ENCODE measurements around the gene LCT. TPM values are rescaled to one million over a fixed set of nuclear protein-coding genes. Genes with fewer than 3 reads are reported as not detected.

The LCT gene
- total and polyA plus RNA-seq, 7 experiments from 2014 or later: 0.05 to 0.68 (median 0.05) TPM; not detected in 4

DNA sequence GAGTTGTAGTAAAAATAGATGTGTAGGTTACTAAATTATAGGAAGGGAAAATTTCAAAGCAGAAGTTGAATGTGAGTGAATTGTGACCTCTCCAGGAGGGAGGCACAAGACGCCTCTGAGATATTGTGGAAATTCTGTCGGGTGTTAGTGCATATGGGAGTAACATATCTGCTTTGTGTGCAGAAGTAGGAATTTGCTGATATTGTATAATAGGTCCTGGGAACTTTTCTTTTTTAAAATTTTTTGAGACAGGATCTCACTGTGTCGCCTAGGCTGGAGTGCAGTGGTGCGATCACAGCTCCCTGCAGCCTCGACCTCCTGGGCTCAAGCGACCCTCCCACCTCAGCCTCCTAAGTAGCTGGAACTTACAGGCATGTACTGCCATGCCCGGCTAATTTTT is 60.6 kb downstream of the LCT start:
- Histone ChIP-seq H3K4me3 (ENCODE audit: low read length) (no peak overlapping the region), H3K27ac (ENCODE audit: low read depth, low read length) (no peak overlapping the region), H3K4me1 (ENCODE audit: control insufficient read depth in 2 of 2, insufficient read depth in 2 of 2, low read length in 2 of 2) (no peaks in the 10 kb centered on the region), H3K27me3 (ENCODE audit: control insufficient read depth in 2 of 2, insufficient read depth in 2 of 2, low read length in 2 of 2) (no peaks in the 10 kb centered on the region), H3K9me3 (ENCODE audit: control insufficient read depth in 2 of 3, low read length in 3 of 3) (no peaks in the 10 kb centered on the region), H3K36me3 (ENCODE audit: control insufficient read depth in 2 of 3, insufficient read depth in 3 of 3, low read length in 3 of 3) (peaks cover 22 to 83% (median 30%) of the 10 kb centered on the region in 3 experiments)
- no peaks in the 10 kb centered on the region for H3K27me3 Mint-ChIP-seq
- H3K4me3 Mint-ChIP-seq: no peak overlapping the region
- POLR2A ChIA-PET: no interaction called here
- DNase-seq: no peak
- ATAC-seq: no peak
- H3K36me3 Mint-ChIP-seq: peaks cover 12 to 51% (median 37%) of the 10 kb centered on the region in 5 donors
- peaks cover 0 to 4% (median 0%) of the 10 kb centered on the region in 7 donors for H3K4me1 Mint-ChIP-seq
- H3K9me3 Mint-ChIP-seq: no peaks in the 10 kb centered on the region
- CTCF ChIA-PET: interaction anchor here (1.1 kb wide), 1 partner anchor 789 kb away, joined by 3 read pairs; no protein-coding TSS in a partner anchor
- intact Hi-C loops (cut with micrococcal nuclease): no loop called here
- no peak overlapping the region for H3K27ac Mint-ChIP-seq

DNA sequence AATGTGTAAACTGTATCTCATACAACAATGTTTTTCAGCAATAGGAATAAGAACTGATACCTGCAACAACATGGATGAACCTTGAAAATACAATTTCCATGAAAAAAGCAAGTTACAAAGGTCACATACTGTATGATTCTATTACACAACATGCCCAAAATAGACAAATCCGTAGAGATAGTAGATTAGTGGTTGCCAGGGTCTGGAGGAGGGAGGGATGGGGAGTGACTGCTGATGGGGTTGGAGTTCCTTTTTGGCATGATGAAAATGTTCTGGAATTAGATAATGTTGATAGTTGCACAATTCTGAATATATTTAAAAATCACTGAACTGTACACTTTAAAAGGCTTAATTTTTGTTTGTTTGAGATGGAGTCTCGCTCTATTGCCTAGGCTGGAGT is 61.6 kb downstream of the LCT start:
- Histone ChIP-seq H3K4me1 (ENCODE audit: control insufficient read depth in 2 of 2, insufficient read depth in 2 of 2, low read length in 2 of 2) (no peaks in the 10 kb centered on the region), H3K27me3 (ENCODE audit: control insufficient read depth in 2 of 2, insufficient read depth in 2 of 2, low read length in 2 of 2) (no peaks in the 10 kb centered on the region), H3K9me3 (ENCODE audit: control insufficient read depth in 2 of 3, low read length in 3 of 3) (no peaks in the 10 kb centered on the region), H3K27ac (ENCODE audit: low read depth, low read length) (no peak overlapping the region), H3K36me3 (ENCODE audit: control insufficient read depth in 2 of 3, insufficient read depth in 3 of 3, low read length in 3 of 3) (peaks cover 17 to 83% (median 32%) of the 10 kb centered on the region in 3 experiments), H3K4me3 (ENCODE audit: low read length) (no peak overlapping the region)
- peaks cover 0 to 4% (median 0%) of the 10 kb centered on the region in 7 donors for H3K4me1 Mint-ChIP-seq
- H3K27ac Mint-ChIP-seq: peak overlapping the region in 1 of 9 donors; percentile 51
- ChIA-PET CTCF (interaction anchor here (1.1 kb wide), 1 partner anchor 788 kb away, joined by 3 read pairs; no protein-coding TSS in a partner anchor), POLR2A (no interaction called here)
- no peak for DNase-seq
- intact Hi-C loops (cut with micrococcal nuclease): no loop called here
- H3K9me3 Mint-ChIP-seq: no peaks in the 10 kb centered on the region
- ATAC-seq: no peak
- no peaks in the 10 kb centered on the region for H3K27me3 Mint-ChIP-seq
- peaks cover 13 to 52% (median 33%) of the 10 kb centered on the region in 5 donors for H3K36me3 Mint-ChIP-seq
- H3K4me3 Mint-ChIP-seq: no peak overlapping the region

DNA sequence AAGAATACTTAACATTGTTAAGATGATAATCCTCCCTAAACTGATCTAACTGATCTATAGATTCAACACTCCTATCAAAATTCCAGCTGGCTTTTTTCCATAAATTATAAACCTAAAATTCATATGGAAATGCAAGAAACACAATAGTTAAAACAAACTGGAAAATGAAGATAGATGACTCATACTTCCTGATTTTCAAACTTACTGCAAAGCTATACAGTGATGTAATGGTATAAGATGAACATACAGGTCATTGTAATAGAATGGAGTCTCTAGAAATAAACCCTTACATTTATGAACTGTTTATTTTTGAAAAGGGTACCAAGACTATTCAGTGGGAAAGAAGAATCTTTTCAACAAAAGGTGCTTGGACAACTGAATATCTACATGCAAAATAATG is 63.1 kb downstream of the LCT start:
- Mint-ChIP-seq H3K27me3 (no peaks in the 10 kb centered on the region), H3K36me3 (peaks cover 17 to 50% (median 37%) of the 10 kb centered on the region in 5 donors), H3K4me1 (peaks cover 0 to 5% (median 0%) of the 10 kb centered on the region in 7 donors), H3K9me3 (no peaks in the 10 kb centered on the region), H3K27ac (peak overlapping the region in 1 of 9 donors; percentile 31), H3K4me3 (no peak overlapping the region)
- H3K27me3 ChIP-seq (ENCODE audit: control insufficient read depth in 2 of 2, insufficient read depth in 2 of 2, low read length in 2 of 2): no peaks in the 10 kb centered on the region
- H3K36me3 ChIP-seq (ENCODE audit: control insufficient read depth in 2 of 3, insufficient read depth in 3 of 3, low read length in 3 of 3): peaks cover 12 to 82% (median 39%) of the 10 kb centered on the region in 3 experiments
- no peak overlapping the region for H3K27ac ChIP-seq (ENCODE audit: low read depth, low read length)
- no peak for DNase-seq
- H3K4me1 ChIP-seq (ENCODE audit: control insufficient read depth in 2 of 2, insufficient read depth in 2 of 2, low read length in 2 of 2): no peaks in the 10 kb centered on the region
- ATAC-seq: no peak
- ChIA-PET POLR2A (no interaction called here), CTCF (no interaction called here)
- no peak overlapping the region for H3K4me3 ChIP-seq (ENCODE audit: low read length)
- intact Hi-C loops (cut with micrococcal nuclease): no loop called here
- H3K9me3 ChIP-seq (ENCODE audit: control insufficient read depth in 2 of 3, low read length in 3 of 3): no peaks in the 10 kb centered on the region

DNA sequence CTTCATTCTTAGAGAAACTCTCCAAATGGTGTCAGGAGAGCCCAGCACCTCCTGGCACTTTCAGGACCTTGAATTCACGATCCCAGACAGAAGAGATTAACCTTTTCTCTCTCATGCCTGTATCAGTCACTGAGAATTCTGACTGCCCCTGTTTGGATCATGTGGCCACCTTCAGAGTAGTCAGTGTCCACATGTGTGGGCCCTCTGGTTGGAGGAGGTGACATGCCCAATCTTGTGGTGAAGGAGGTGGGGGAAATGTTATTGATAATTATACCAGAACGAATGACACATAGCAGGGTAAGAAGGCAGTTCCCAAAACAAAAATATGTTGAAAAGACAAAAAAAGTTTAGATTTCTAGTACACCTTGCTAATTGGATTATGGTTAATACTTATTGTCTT is 63.7 kb downstream of the LCT start:
- Mint-ChIP-seq H3K4me3 (no peak overlapping the region), H3K9me3 (no peaks in the 10 kb centered on the region), H3K27me3 (no peaks in the 10 kb centered on the region), H3K4me1 (peaks cover 0 to 5% (median 0%) of the 10 kb centered on the region in 7 donors), H3K36me3 (peaks cover 17 to 49% (median 36%) of the 10 kb centered on the region in 5 donors), H3K27ac (peak overlapping the region in 3 of 9 donors; percentile 51 to 62 (median 55))
- H3K27ac ChIP-seq (ENCODE audit: low read depth, low read length): no peak overlapping the region
- H3K27me3 ChIP-seq (ENCODE audit: control insufficient read depth in 2 of 2, insufficient read depth in 2 of 2, low read length in 2 of 2): no peaks in the 10 kb centered on the region
- H3K4me1 ChIP-seq (ENCODE audit: control insufficient read depth in 2 of 2, insufficient read depth in 2 of 2, low read length in 2 of 2): no peaks in the 10 kb centered on the region
- ChIA-PET CTCF (no interaction called here), POLR2A (interaction anchor here (0.7 kb wide), 1 partner anchor 30 kb away, joined by 3 read pairs; no protein-coding TSS in a partner anchor)
- intact Hi-C loops (cut with micrococcal nuclease): no loop called here
- H3K9me3 ChIP-seq (ENCODE audit: control insufficient read depth in 2 of 3, low read length in 3 of 3): no peaks in the 10 kb centered on the region
- H3K36me3 ChIP-seq (ENCODE audit: control insufficient read depth in 2 of 3, insufficient read depth in 3 of 3, low read length in 3 of 3): peaks cover 12 to 81% (median 39%) of the 10 kb centered on the region in 3 experiments
- no peak overlapping the region for H3K4me3 ChIP-seq (ENCODE audit: low read length)
- ATAC-seq: no peak
- no peak for DNase-seq

DNA sequence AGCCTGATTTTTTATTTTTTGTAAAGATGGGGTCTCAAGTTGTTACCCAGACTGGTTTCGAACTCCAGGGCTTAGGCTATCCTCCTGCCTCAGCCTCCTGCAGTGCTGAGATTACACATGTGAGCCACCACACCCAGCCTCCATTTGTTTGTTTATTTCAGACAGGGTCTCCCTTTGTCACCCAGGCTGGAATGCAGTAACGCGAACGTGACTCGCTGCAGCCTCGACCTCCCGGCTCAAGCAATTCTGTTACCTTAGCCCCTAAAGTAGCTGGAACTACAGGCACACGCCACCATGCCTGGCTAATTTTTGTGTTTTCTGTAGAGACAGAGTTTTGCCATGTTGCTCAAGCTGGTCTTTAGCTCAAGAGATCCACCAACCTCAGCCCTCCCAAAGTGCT is 68.1 kb downstream of the LCT start:
- no peaks in the 10 kb centered on the region for H3K9me3 Mint-ChIP-seq
- ChIA-PET CTCF (no interaction called here), POLR2A (no interaction called here)
- ATAC-seq (no peak), DNase-seq (no peak)
- no peaks in the 10 kb centered on the region for H3K27me3 ChIP-seq (ENCODE audit: control insufficient read depth in 2 of 2, insufficient read depth in 2 of 2, low read length in 2 of 2)
- H3K4me3 Mint-ChIP-seq: no peak overlapping the region
- H3K4me1 Mint-ChIP-seq: peaks cover 0 to 14% (median 6%) of the 10 kb centered on the region in 7 donors
- H3K4me1 ChIP-seq (ENCODE audit: control insufficient read depth in 2 of 2, insufficient read depth in 2 of 2, low read length in 2 of 2): no peaks in the 10 kb centered on the region
- no peak overlapping the region for H3K27ac ChIP-seq (ENCODE audit: low read depth, low read length)
- H3K36me3 ChIP-seq (ENCODE audit: control insufficient read depth in 2 of 3, insufficient read depth in 3 of 3, low read length in 3 of 3): peaks cover 6 to 77% (median 41%) of the 10 kb centered on the region in 3 experiments
- H3K27me3 Mint-ChIP-seq: no peaks in the 10 kb centered on the region
- H3K36me3 Mint-ChIP-seq: peaks cover 17 to 46% (median 42%) of the 10 kb centered on the region in 5 donors
- H3K27ac Mint-ChIP-seq: no peak overlapping the region
- no peak overlapping the region for H3K4me3 ChIP-seq (ENCODE audit: low read length)
- intact Hi-C loops (cut with micrococcal nuclease): no loop called here
- no peaks in the 10 kb centered on the region for H3K9me3 ChIP-seq (ENCODE audit: control insufficient read depth in 2 of 3, low read length in 3 of 3)

DNA sequence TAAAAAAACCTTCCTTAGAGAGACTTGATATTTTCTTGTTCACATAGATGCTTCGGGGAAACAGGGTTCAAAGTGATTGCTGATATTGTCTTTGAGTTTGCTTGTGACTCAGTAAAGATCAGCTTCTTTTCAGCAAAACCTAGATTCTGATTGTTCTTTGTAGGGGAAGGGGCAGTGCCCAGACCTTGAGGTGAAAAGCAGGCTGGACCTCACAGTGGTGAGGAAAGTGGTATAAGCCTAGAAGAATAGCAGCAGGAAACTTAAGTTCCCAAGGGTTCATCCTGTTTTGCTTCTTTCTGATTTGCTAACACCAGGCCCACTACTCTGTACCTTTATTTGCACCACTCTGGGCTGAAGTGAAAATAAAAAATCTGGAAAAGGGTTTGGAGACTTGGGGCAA is 74.5 kb downstream of the LCT start:
- H3K36me3 ChIP-seq (ENCODE audit: control insufficient read depth in 2 of 3, insufficient read depth in 3 of 3, low read length in 3 of 3): peaks cover 8 to 74% (median 21%) of the 10 kb centered on the region in 3 experiments
- H3K4me1 ChIP-seq (ENCODE audit: control insufficient read depth in 2 of 2, insufficient read depth in 2 of 2, low read length in 2 of 2): no peaks in the 10 kb centered on the region
- no peaks in the 10 kb centered on the region for H3K27me3 ChIP-seq (ENCODE audit: control insufficient read depth in 2 of 2, insufficient read depth in 2 of 2, low read length in 2 of 2)
- ChIA-PET CTCF (no interaction called here), POLR2A (no interaction called here)
- Mint-ChIP-seq H3K27ac (peak overlapping the region in 3 of 9 donors; percentile 19 to 59 (median 27)), H3K4me1 (peaks cover 3 to 15% (median 4%) of the 10 kb centered on the region in 7 donors), H3K9me3 (peaks cover 0 to under 1% (median 0%) of the 10 kb centered on the region in 11 donors), H3K36me3 (peaks cover 3 to 47% (median 41%) of the 10 kb centered on the region in 5 donors), H3K4me3 (no peak overlapping the region), H3K27me3 (no peaks in the 10 kb centered on the region)
- DNase-seq (no peak), ATAC-seq (no peak)
- H3K27ac ChIP-seq (ENCODE audit: low read depth, low read length): no peak overlapping the region
- H3K9me3 ChIP-seq (ENCODE audit: control insufficient read depth in 2 of 3, low read length in 3 of 3): no peaks in the 10 kb centered on the region
- H3K4me3 ChIP-seq (ENCODE audit: low read length): no peak overlapping the region
- intact Hi-C loops (cut with micrococcal nuclease): no loop called here

DNA sequence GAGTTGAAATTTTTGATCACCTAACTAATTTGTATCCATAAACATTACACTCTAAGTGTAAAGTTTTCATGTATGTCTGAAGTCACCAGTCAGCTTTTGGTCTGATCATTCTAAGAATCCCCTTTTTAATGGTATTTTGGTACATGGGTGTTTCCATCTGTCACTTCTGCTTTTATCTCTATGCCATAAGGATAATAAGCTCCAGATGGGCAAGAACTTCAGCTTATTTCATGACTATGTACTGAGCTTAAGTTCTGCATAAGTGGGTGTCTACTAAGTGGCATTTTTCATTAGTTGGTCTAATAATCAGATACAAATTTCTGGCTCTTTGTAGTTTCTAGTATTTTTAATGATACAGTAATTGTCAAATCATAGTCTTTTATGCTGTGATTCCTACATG is 75.0 kb downstream of the LCT start:
- intact Hi-C loops (cut with micrococcal nuclease): no loop called here
- peaks cover 8 to 73% (median 25%) of the 10 kb centered on the region in 3 experiments for H3K36me3 ChIP-seq (ENCODE audit: control insufficient read depth in 2 of 3, insufficient read depth in 3 of 3, low read length in 3 of 3)
- H3K4me1 ChIP-seq (ENCODE audit: control insufficient read depth in 2 of 2, insufficient read depth in 2 of 2, low read length in 2 of 2): no peaks in the 10 kb centered on the region
- ATAC-seq (no peak), DNase-seq (no peak)
- H3K4me3 ChIP-seq (ENCODE audit: low read length): no peak overlapping the region
- no peak overlapping the region for H3K27ac ChIP-seq (ENCODE audit: low read depth, low read length)
- peaks cover under 1 to 48% (median 41%) of the 10 kb centered on the region in 5 donors for H3K36me3 Mint-ChIP-seq
- ChIA-PET CTCF (no interaction called here), POLR2A (no interaction called here)
- H3K27me3 ChIP-seq (ENCODE audit: control insufficient read depth in 2 of 2, insufficient read depth in 2 of 2, low read length in 2 of 2): no peaks in the 10 kb centered on the region
- H3K9me3 Mint-ChIP-seq: peaks cover 0 to 6% (median under 1%) of the 10 kb centered on the region in 11 donors
- H3K27ac Mint-ChIP-seq: peak overlapping the region in 2 of 9 donors; percentile 18 to 19
- no peaks in the 10 kb centered on the region for H3K9me3 ChIP-seq (ENCODE audit: control insufficient read depth in 2 of 3, low read length in 3 of 3)
- no peak overlapping the region for H3K4me3 Mint-ChIP-seq
- peaks cover 0 to 11% (median 3%) of the 10 kb centered on the region in 7 donors for H3K4me1 Mint-ChIP-seq
- H3K27me3 Mint-ChIP-seq: no peaks in the 10 kb centered on the region

Data from naive thymus-derived CD4-positive, alpha-beta T cell (primary cell).